ENCODE results near the gene CTDP1.

- TF ChIP-seq TAF1 (IDR thresholded peaks at IDR 0.05; ENCODE audit: borderline replicate concordance, insufficient read depth, low read length) (no peak), SIN3A (IDR thresholded peaks at IDR 0.05; ENCODE audit: borderline replicate concordance, insufficient read depth, low read length) (no peak), REST (IDR thresholded peaks at IDR 0.05; ENCODE audit: insufficient read depth in 1 of 2, low read depth in 2 of 2, low read length in 2 of 2) (no peak), POLR2AphosphoS5 (IDR thresholded peaks at IDR 0.05; ENCODE audit: low read depth, low read length) (no peak)
Observed at GRCh38 chr18:79779700-79780190, 100.1 kb downstream of the CTDP1 start.
